Stimulated activated CD4-positive, alpha-beta T cell treated with anti-CD3 and anti-CD28 coated beads, Interleukin-1b, Interleukin-23, amount 100 ng/mL, for 1 hour (primary cell): ENCODE results near the gene WDR4.
"Not testable (repeated sequence)": the region's sequence is repeated elsewhere in the genome, so short reads cannot be mapped to it uniquely, and the experiment has no call there.

Source experiments
- DNase-seq, 2 donors: peaks; one replicate each; pipeline ENCODE4 v3.0.0-alpha.2; 2020; ENCODE audit warnings: low read depth in 2 of 2

The WDR4 gene

DNA sequence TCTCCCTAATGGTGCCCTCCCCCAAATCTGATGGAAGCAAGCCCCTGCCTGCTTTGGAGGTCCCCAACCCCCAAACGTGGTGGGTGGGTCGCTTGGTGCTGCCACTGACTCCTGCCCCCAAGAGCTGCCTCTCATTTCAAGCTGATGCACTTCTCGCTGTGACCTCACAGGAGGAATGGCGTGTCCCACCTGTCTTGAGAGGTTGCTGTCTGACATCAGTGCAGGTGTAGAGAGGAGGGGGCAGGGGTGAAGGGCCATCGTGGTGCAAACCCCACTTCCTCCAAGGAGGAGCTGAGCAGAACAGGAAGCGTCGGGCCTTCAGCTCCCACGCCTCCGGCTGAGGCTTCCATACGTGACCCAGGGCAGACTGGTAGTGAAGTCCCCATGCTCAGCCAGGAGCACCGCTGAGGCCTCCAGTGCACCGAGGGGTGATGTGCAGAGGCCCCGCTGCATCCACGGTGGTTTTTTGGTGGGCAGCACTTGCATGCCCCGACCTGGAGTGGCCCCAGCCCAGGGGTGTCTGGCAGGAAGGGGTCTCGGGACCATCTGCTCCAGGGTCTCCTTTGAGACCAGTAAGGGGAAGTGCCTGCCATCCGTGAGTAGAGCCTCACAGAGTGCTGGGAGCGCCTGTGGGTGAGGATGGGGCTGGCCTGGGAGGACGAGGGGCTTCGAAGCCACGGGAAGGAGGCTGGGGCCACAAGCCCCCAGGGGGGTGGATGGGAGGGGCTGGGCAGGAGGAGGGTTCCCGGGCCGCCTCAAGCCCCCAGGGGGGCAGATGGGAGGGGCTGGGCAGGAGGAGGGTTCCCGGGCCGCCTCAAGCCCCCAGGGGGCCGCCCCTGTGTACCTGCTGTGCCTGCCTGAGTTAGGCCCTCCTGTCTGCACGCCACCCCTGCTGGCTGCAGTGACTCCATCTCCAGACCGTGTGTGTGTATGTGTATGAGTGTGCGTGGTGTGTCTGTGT lies 39.8 kb downstream of the WDR4 start:
- no peak for DNase-seq

DNA sequence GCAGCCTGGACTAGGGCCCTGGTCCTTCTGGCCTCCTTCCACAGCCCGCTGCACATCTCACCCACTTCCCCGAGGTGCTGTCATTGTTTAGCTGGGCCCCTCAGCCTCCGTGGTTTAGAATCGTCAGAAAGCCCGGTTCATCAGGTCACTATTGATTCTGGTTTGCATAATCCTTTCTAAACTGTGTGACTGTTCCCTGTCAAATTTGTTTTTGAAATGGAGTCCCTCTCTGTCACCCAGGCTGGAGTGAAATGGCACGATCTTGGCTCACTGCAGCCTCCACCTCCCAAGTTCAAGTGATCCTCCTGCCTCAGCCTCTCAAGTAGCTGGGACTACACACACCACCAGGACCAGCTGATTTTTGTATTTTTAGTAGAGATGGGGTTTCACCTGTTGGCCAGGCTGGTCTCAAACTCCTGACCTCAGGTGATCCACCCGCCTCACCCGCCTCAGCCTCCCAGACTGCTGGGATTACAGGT lies 41.1 kb downstream of the WDR4 start:
- DNase-seq: not testable (repeated sequence)

DNA sequence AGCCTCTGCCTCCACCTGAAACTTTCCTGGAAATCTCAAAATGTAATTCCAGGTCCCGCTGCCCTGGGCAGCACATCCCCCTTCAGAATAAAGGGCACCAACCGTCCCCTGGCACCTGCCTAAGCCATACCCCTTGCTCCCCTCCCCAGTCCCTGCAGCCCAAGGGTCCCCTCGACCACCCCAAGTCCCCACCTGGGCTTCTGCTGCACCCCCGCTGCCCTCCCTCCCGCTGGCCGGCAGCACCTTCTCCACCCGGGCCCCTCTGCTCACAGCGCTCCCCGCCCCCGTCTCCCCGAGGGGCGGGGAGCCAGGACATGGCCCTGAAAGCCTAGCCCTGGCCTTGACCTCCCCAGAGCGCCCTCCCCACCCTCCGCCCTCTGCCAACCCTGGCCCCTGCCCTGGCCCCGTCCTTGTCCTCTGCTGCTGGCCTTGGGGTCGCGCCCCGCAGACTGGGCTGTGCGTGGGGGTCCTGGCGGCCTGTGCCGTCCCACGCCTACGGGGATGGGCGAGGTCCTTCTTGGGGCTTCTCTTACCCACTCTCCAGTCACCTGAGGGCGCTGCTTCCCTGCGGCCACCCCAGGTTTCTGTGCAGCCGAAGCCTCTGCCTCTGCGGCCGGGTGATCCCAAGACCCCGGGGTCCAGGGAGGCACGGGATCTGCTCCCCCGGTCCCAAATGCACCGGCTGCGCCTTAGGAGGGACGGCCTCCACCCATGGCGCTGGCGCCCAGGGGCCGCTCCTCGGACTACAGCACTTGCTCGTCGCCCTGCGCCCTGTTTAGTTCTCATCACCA lies 41.7 kb downstream of the WDR4 start:
- DNase-seq: no peak

DNA sequence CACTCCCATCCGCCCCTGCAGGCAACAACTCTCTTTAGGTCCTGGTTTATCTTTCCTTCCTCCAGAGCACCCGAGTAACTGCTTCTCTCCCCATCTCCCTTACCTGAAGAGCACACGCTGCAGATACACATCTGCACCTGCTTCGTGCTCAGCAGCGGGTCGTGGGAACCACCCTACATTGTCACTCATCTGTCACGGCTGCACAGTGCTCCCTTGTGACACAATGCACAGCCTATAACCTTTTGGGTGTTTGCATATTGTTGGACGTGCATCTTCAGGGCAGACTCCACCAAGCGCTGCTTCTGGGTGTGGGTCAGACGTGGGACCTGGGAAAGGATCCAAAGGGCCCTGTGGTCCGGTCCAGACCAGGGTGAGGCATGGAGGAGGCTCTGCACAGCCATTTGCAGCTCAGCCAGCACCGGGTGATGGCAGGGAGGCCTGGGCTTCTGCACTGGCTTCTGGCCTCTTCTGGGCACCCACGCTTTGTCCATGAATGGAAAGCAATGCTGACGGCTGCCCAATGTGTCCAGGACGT lies 42.5 kb downstream of the WDR4 start:
- no peak for DNase-seq

DNA sequence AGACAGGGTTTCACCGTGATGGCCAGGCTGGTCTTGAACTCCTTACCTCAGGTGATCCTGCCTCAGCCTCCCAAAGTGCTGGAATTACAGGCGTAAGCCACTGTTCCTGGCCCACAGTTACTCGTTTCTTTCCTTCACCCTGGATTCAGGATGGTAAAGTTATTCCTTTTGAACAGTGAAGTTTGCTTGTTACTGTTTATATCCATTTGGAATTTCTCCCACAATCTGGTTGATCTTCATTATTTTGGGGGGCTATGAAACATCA lies 43.0 kb downstream of the WDR4 start:
- DNase-seq: no peak

DNA sequence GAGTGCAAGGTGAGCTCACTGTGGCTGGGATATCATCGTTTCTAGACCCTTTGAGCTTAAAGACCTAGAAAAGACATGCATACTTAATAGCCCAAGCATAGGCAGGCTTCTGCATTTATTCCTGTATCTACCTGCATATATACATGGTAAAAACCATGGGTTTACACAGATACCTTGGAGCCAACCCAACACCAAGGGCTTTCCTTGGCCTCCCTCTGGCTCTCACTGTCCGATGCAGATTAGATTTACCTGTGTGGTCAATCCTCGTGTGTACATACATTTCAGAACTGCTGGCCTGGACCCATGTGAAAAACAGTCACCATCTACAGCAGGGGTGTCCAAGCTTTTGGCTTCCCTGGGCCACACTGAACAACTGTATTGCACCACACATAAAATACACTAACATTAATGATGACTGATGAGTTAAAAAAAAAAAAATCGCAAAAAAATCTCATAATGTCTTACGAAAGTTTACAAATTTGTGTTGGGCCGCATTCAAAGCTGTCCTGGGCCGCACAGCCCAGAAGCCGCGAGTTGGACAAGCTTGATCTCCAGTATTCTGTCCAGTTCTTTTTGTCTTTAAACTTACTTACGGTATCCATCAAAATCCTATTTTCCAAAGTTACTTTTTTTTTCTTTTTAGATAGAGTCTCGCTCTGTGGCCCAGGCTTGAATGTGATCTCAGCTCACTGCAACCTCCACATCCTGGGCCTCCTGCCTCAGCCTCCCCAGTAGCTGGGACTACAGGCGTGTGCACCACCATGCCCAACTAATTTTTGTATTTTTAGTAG lies 43.5 kb downstream of the WDR4 start:
- no peak for DNase-seq

DNA sequence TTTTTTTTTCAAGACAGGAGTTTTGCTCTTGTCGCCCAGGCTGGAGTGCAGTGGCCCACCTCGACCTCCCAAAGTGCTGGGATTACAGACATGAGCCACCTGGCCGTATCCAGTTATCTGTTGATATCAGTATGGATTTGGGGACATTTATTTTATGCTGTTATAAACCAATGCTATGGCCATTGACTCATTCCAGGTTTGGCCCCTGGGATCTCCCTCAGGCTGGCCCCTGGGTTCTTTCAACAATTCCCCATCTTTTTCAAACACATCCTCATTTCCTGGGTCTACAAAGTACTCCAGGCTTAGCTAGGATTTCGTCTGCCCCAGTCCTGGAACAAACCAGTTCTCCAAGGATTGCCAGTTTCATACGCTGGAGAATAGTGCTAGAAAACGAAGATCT lies 44.1 kb downstream of the WDR4 start:
- DNase-seq: no peak

DNA sequence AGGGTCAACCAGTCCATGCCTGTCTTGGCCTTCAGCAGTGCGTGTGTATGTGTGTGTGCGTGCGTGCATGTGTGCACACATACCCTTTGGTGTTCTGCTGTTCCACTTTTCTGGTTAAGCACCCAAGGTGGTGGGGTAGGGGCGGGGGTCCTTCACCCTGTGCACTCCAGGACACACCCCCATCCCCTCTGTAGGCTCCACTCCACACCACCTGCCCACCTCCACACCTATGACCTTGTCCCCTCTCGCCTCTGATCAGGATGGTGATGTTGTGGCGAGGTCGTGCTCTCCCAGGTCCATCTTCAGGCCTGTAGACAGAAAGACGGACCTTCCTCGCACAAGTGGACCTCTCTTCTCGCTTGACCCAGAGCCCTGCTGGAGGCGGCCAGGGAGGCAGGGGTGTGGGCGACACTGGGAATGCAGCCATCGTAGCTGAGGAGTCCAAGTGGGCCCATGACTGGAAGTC lies 44.6 kb downstream of the WDR4 start:
- DNase-seq: no peak

DNA sequence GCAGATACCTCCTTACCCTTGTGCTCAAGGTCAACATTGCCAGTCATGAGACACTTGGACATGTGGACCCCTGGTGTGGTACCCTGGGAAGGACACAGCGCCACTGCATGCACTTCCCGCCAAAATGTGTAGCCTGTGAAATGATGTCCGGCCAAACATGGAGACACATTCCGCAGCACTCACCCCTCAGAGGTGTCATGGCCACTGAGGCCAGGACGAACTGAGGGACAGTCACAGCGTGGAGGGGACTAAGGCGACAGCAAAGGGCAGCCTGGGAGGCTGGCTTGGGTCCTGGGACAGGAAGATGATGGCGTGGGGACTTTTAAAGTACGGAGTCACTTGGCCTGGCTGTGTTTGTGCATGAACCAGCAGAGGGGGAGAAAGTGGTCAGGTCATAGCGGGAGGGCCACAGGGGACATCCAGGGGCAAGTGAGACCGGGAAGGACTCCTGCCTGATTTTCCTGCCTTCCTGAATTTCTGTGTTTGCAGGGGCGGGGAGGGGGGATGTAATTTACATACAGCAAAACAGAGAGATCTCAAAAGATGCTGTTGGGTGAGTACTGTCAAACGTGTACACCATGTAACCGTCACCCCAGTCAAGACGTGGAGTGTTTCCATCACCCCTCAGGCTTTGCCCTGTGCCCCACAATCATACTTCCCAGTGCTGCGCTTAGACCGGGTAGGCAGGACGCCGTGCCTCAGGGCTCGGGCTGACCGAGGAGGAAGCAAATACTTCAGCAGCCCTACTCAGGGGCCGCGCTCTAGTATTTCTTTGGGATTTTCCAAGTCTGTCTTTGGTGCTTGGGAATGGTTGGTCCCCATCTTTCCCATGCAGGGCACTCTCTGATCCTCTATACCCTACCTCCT lies 45.2 kb downstream of the WDR4 start:
- no peak for DNase-seq

DNA sequence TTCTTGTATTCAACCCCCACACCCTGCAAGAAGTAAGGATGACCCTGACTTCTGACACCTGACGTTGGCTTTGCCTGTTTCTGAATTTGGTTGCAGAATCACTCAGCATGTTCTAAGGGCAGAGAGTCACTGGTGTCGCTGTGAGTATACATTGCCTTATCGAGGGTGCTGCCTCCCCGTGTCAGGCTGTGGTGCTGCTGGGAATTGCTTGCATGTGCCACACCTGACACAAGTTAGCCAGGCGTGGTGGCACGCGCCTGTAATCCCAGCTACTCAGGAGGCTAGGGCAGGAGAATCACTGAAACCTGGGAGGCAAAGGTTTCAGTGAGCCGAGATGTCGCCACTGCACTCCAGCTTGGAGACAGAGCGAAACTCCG lies 45.9 kb downstream of the WDR4 start:
- no peak for DNase-seq

DNA sequence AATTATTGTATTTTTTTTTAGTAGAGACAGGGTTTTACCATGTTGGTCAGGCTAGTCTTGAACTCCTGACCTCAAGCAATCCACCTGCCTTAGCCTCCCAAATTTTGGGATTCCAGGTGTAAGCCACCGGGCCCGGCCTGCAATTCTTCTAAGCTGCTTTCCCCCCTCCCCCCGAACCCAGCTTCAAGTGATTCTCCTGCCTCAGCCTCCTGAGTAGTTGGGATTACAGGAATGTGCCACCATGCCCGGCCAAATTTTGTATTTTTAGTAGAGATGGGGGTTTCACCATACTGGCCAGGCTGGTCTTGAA lies 47.1 kb downstream of the WDR4 start:
- DNase-seq: not testable (repeated sequence)

DNA sequence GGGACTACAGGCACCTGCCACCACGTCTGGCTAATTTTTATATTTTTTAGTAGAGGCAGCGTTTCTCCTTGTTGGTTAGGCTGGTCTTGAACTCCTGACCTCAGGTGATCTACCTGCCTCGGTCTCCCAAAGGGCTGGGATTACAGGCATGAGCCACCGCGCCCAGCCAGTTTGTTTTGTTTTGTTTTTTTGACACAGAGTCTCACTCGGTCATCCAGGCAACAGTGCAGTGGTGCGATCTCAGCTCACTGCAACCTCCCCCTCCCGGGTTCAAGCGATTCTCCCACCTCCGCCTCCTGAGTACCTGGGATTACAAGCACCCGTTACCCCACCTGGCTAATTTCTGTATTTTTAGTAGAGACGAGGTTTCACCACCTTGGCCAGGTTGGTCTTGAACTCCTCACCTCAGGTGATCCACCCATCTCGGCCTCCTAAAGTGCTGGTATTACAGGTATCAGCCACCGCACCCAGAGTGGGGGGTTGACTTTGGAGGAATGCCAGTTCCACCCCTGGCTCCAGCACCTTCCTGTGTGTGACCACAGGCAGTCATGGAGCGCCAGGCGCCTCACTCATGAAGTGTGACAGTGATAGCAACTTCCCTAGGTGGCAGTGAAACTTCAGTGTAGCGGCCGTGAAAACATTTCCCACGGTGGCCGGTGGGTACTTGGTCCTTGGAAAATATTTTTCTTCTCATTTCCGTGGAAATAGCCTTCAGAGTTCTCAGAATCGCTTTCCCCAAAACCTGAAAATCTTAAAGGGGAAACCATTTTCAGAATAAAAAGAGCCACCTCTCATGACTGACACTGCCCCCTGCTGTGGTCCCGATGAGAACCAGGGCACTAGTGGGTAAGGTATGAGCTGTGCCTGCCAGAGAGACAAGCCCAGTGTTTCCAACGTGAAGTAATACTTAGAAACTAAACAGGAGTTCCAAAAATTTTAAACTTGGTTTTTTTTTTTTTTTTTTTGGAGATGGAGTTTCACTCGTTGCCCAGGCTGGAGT lies 48.6 kb downstream of the WDR4 start:
- DNase-seq: no peak

DNA sequence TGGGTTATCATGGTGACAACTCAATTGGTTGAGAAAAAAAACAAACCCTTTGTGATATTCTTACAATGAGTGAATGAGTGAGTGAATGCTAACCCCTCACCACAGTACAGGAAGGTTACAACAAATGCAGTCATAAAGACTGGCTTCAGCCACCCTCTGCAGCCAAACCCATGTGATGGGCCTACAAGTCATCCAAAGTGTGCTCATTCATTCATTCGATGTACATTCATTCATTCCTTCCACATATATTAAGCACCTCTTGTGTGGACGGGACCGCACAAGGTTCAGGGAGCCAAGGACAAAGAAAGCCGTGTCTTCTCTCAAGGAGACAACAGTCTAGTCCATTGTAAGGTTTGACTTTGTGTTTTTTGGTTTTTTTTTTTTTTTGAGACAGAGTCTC lies 49.4 kb downstream of the WDR4 start:
- no peak for DNase-seq

DNA sequence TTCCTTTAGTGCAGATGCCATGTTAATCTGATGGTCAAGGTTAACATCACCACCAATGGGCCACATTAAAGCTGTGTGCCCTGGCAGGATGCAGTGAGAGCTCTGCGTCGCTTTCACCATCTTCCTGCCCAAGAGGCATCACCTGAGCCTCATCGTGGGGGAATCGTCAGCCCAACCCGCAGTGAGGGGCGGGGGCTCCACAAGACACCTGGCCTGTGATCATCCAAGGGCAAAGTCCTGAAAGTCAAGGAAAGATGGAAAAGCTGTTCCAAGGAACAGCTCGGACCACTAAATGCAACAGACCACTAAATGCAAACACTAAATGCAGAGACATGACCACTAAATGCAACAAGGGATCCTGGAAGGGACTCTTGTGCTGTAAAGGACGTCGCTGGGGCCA lies 49.9 kb downstream of the WDR4 start:
- DNase-seq: no peak

DNA sequence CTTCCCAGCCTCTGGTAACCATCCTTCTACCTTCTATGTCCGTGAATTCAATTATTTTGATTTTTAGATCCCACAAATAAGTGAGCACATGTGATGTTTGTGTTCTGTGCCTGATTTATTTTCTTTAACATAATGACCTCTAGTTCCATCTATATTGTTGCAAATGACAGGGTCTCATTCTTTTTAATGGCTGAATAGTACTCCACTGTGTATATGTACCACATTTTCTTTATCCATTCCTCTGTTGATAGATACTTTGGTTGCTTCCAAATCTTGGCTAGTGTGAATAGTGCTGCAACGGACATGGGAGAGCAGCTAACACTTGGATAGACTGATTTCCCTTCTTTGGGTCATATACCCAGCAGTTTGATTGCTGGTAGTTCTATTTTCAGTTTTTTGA lies 51.8 kb downstream of the WDR4 start:
- DNase-seq: no peak

DNA sequence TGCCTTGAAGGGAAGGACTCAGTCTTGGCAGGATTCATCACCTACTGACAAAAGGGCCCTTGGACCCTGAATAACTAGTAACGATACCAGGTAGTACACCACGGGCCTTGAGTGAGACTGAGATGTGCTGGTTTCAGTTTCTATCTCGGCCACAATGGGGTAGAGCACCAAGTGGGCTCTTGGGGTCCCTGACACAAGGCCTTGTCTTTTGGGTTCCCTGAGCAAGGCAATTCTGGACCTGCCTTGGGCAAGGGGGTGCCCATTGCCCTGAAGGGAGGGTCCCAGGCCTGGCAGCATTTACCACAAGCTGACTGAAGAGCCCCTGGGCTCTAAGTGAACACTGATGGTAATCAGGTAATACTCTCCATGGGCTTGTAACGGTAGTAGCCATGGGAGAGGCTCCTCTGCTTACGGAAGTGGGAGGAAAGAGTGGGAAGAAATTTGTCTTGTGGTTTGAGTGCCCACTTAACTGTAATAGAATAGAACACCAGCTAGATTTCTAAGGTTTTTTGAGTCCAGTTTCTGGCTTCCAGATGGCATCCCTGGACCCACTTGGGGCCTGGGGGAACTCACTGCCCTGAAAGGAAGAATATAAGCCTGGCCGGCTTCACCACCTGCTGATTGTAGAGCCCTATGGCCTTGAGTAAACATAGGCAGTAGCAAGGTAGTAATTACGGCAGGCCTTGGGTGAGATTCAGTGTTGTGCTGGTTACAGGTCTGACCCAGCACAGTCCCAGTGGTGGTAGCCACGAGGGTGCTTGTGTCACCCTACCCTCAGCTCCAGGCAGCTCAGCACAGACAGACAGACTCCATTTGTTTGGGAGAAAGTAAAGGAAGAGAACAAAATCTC lies 58.5 kb downstream of the WDR4 start:
- no peak for DNase-seq

DNA sequence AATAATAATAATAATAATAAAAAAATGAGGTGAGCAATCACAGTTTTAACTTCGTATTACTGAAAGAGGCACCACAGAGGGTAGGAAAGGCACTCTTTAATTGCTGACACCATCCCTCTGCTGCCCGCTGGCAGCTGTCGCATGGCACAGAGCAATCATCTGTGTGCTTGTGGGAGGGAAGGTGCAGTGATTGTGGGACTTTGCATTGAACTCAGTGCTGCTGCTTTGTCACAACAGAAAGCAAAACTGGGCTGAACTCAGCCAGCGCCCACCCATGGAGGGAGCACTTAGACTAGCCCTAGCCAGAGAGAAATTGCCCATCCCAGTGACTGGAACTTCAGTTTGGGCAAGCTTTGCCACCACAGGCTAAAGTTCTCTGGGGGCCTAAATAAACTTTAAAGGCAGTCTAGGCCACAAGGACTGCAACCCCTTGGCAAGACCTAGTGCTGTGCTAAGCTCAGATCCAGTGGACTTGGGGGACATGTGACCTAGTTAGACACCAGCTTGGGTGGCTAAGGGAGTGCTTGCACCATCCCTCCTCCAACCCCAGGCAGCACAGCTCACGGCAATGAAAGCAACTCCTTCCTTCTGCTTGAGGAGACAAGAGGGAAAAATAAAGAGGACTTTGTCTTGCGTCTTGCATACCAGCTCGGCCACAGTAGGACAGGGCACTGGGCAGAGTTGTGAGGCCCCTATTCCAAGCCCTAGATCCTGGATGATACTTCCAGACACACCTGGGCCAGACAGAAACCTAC lies 59.3 kb downstream of the WDR4 start:
- no peak for DNase-seq

DNA sequence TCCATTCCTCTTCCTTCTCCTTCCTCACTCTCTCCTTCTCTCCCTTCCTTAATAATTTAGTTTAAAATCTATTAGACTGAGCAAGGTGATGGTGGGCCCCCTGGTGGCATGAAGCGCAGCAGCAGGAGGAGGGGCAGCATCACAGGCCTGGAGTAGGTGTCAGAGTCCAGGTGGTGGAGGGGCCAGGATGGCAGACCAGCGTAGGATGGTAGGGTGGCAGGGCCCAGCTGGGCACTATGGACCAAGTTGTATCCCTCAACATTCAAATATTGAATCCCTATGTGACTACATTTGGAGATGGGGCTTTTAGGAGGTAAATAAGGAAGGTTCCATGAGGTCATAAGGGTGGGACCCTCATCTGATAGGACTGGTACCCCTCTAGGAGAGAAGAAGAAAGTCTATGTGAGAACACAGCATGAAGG lies 61.0 kb downstream of the WDR4 start:
- peak; percentile 36 to 42 for DNase-seq
